Tongue (tissue), 2 donors: ENCODE results near the gene METTL13. TPM values are rescaled to one million over a fixed set of nuclear protein-coding genes. Genes with fewer than 3 reads are reported as not detected.
A peak's percentile ranks its signal among the peaks of the same experiment; 100 is the strongest.
"Not testable (repeated sequence)": the region's sequence is repeated elsewhere in the genome, so short reads cannot be mapped to it uniquely, and the experiment has no call there.

ENCODE experiments used
- DNase-seq: peaks from one replicate; pipeline ENCODE4 v3.0.0-alpha.2; 2015
- total RNA-seq: library from RNA; depleted of rRNA; stranded (reverse); fragments of >200 nt; gene quantifications from one replicate; pipeline ENCODE4 v1.2.3, GENCODE V29; 2014

METTL13 gene
- total RNA-seq, 1 donor from 2014 or later = 17.5 TPM

GRCh38 chr1:171769171-171769570, 12.3 kb upstream of the METTL13 start:
- DNase-seq = no peak

DNA sequence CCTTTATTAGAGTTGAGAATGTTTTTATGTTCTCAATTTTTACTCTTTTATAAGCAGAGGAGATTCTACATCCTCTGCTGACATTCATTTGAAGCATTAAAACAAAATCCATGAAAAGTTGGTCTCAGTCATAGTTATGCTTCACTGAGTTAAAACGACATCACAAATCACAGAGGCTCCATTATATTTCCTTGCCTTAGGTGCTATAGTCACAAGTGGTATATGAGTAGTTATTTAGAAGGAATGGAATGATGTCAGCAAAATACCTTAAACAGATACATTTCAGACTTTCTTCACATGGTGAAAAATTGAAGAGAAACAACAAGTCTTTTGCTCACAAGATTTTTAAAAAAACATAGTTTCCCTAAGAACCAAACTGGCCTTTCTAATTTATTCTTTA, 11.7 kb upstream of the METTL13 start:
- no peak for DNase-seq

DNA sequence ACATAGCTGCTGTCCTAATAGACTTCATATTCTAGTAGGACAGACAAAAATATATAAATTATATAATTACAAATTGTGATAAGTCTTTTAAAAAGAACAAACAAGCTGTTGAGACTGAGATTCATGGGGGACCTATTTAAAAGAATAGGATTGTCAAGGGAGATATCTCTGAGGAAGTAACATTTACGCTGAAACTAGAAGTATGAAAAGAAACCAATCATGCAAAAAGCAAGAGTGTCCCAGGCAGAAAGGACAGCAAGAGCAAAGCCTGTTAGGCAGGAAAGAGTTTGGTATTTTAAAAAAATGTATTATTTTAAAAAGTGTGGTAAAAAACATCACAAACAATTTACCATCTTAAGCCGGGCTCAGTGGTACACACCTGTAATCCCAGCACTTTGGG, 9.1 kb upstream of the METTL13 start:
- DNase-seq = no peak

GRCh38 chr1:171780583-171781175, 781 bp upstream of the METTL13 start:
- no peak for DNase-seq

DNA sequence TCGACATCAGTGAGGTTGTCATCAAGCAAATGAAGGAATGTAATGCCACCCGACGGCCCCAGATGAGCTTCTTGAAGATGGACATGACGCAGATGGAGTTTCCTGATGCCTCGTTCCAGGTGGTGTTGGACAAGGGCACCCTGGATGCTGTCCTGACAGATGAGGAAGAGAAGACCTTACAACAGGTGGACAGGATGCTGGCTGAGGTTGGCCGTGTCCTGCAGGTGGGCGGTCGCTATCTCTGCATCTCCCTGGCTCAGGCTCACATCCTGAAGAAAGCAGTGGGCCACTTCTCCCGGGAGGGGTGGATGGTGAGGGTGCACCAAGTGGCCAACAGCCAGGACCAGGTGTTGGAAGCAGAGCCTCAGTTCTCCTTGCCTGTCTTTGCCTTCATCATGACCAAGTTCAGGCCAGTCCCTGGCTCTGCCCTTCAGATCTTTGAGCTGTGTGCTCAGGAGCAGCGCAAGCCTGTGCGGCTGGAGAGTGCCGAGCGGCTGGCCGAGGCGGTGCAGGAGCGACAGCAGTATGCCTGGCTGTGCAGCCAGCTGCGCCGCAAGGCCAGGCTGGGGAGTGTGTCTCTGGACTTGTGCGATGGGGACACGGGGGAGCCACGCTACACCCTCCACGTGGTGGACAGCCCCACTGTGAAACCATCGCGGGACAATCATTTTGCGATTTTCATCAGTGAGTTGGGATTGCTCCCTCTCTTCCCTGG, 2.5 kb downstream of the METTL13 start:
- no peak for DNase-seq

DNA sequence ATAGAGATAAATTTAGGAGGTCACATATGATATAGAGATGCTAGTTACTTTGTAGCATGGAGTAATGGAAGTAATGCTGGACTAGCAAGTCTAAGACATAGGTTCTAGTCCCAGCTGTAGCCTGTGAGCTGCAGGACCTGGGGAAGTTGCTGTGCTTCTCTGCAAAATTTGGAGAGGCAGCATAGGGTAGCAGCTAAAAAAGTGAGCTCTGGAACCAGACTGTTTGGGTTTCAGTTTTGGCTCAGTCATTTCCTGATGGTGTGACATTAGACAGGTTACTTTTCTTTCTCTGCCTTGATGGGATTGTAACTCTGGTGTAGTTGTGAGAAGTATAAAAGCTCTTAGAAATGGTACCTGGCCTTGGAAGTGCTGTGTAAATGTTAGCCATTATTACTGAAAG, 3.3 kb downstream of the METTL13 start:
- no peak for DNase-seq

DNA sequence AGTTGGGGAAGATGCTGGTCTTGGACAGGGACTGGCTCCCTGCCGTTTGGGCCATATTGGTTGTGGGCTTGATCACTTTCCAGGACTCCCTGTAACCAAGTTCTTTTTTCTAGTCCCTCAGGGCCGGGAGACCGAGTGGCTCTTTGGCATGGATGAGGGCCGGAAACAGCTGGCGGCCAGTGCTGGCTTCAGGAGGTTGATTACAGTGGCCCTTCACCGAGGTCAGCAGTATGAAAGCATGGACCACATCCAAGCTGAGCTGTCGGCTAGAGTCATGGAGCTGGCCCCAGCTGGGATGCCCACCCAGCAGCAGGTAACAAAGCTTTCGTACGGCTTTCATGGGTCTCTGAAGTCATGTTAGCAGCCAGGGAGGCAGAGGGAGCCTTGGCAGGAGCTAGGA, 4.3 kb downstream of the METTL13 start:
- DNase-seq = no peak

GRCh38 chr1:171786534-171786933, 5.1 kb downstream of the METTL13 start:
- no peak for DNase-seq

GRCh38 chr1:171787686-171788480, 6.4 kb downstream of the METTL13 start:
- DNase-seq = no peak

GRCh38 chr1:171788696-171789095, 7.2 kb downstream of the METTL13 start:
- no peak for DNase-seq

DNA sequence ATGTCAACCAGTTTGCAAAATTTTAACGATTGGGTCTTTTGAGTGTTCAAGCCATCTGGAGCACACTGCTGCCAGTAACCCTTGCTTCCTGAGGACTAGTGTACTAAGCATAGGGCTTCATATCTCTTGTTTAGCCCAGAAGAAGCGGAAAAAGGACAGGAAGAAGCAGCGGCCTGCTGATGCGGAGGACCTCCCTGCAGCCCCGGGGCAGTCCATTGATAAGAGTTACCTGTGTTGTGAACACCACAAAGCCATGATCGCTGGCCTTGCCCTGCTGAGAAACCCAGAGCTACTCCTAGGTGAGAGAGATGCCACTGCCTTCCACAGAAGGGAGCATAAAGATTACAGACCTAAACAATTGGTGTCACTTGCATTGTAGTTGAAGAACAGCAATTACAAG, 8.9 kb downstream of the METTL13 start:
- DNase-seq = no peak

- no peak for DNase-seq
Measured at GRCh38 chr1:171792656-171793369, 11.4 kb downstream of the METTL13 start.

- DNase-seq = no peak
Measured at GRCh38 chr1:171793636-171794035, 12.2 kb downstream of the METTL13 start.

DNA sequence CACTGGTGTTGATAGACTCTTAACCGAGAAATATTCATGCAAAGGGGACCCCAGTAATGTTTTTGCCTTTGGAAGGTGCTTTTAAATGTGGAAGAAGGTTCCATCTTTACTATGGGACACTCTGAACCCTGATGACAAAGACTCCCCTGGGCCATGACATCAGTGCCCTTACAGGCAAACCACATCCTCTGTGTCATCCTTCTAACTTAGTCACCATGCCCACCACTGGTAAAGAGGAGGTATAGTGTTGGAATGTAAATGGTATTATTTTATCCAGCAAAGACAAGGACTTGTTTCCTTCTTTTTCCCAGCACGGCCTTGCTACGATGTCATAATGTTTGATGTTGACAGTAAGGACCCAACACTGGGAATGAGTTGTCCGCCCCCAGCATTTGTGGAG, 12.6 kb downstream of the METTL13 start:
- no peak for DNase-seq

- no peak for DNase-seq
Measured at GRCh38 chr1:171796592-171796991, 15.1 kb downstream of the METTL13 start.

DNA sequence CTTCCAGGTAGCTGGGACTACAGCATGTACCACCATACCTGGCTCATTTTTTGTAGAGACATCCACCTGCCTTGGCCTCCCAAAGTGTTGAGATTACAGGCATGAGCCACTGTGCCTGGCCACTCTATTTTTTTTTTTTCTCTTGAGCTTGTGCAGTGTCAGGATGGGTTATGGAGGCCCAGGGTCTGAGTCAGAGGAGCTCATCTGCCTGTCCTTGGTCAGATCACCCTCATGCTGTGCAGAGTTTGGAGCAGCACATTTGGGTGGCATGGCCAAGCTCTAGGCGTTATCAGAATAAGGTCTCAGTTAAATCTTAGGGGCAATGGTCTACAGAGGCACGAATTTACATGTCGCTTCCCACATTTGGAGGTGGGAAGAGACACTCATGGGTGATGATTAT, 16.9 kb downstream of the METTL13 start:
- DNase-seq = no peak

- DNase-seq = no peak
Measured at GRCh38 chr1:171798765-171799164, 17.3 kb downstream of the METTL13 start.

- DNase-seq = no peak
Measured at GRCh38 chr1:171799166-171799565, 17.7 kb downstream of the METTL13 start.

- DNase-seq = not testable (repeated sequence)
Measured at GRCh38 chr1:171799698-171800097, 18.2 kb downstream of the METTL13 start.

DNA sequence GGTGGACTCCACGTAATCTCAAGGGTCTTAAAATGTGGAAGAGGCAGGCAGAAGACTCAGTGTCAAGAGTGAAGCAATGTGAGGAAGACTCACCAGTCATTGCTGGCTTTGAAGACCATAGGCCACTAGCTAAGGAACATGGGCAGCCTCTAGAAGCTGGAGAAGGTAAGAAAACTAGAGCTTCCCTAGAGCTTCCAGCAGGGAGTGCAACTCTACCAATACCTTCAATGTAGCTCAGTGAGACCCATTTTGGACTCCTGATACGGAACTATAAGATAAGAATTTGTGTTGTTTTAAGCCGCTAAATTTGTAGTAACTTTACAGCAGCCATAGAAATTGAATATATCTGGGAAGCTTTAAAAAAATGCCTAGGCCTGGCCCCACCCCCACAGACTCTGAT, 18.9 kb downstream of the METTL13 start:
- DNase-seq = no peak

DNA sequence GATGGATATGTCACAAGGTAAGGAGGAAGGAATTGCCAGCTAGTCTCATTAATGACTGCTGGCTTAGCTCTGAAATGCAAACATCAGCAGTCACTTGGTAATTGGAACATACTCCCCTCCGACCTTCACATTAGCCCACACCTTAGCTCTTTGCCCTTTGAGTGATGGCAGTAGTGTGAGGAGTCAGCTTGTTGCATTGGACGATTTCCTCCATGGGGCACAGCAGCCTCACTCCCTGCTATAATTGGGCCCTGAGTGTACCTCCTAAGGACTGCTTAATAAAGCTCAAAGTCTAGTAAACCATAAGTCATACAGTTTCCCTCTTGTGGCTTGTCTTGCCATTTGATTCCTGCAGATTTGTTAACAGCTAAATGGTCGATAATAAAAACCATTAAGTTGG, 19.4 kb downstream of the METTL13 start:
- DNase-seq = no peak

DNA sequence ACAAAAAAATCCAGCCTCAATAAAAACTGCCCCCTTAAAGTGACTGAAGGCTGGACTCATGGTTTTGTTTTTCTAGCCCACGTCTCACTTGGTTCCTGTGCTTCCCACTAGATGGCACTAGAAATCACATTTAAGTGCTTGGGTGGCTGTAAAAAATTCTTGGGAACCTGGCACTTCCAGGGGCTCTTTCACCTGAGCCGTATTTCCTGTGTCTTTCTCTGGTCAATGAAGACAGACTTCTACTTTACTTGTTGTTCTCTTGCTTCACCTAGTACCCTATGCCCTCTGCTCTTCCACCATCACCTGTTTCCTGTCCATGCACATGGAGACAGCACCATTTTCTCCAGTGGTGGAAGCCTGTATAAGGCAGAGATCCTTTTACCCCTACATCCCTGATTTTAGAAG, 20.0 kb downstream of the METTL13 start:
- DNase-seq = peak; percentile 71

- no peak for DNase-seq
Measured at GRCh38 chr1:171802207-171802606, 20.7 kb downstream of the METTL13 start.
